ENCODE data around the gene AKAP17A.

GRCh38 chrX:1610736-1611135 is 19.3 kb downstream of the AKAP17A start:
- TF ChIP-seq CTCF (IDR thresholded peaks at IDR 0.05; ENCODE audit: insufficient read depth, low read length): no peak
- TF ChIP-seq POLR2AphosphoS5 (IDR thresholded peaks at IDR 0.05; ENCODE audit: low read depth): no peak

Data from HL-60 (cell line).